ELR (cell line): ENCODE data around the gene GRIK2.

ENCODE experiments used
- DNase-seq: peaks from one replicate; pipeline ENCODE4 v3.0.0-alpha.2; 2015; ENCODE audit warnings: low read depth

GRIK2 gene

DNA sequence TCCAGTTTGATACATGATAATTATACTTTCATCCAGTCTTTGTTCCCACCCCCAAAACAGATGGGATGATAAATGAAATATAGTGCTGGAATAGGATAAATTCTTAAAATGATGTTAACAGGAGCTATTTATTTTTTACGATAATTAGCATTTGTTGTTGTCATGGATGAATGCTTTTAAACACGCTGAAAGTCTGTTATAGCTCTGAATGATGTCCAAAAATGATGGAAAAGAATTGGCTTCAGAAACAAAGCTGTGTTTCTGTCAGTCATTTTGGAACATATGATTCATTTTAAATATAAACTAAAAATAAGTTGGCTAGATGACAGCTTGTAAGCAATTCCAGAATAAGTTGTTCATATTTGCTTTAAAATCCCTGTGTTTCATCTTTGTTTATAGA is 237.4 kb downstream of the GRIK2 start:
- DNase-seq: no peak

DNA sequence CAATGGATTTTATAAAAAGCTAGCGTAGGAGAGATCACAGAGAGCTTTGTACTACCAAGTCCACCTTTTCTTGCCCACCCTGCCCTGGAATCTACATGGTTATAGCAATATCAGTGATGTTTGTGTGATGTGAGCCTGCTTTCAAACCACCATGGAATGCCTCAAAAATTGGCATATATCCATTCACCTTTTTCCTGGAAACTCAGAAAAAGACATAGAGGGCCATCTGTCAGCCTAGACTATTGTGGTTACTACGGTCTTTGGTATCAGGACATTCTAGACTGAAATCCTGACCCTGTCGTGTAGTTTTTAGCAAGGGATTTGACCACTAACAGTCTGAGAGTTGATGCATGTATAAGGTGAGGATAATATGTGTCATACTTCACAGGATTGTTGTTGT is 239.6 kb downstream of the GRIK2 start:
- DNase-seq: no peak

DNA sequence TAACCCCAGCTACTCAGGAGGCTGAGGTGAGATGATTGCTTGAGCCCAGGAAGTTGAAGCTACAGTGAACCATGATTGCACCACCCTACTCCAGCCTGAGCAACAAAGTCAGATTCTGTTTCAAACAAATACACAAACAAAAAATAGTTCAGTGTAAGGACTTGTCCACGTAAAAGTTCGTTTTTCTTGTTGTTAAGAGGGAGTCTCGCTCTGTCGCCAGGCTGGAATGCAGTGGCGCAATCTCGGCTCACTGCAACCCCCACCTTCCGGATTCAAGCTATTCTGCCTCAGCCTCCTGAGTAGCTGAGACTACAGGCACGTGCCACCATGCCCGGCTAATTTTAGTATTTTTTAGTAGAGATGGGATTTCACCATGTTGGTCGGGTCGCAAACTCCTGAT is 245.4 kb downstream of the GRIK2 start:
- DNase-seq: peak; percentile 3

DNA sequence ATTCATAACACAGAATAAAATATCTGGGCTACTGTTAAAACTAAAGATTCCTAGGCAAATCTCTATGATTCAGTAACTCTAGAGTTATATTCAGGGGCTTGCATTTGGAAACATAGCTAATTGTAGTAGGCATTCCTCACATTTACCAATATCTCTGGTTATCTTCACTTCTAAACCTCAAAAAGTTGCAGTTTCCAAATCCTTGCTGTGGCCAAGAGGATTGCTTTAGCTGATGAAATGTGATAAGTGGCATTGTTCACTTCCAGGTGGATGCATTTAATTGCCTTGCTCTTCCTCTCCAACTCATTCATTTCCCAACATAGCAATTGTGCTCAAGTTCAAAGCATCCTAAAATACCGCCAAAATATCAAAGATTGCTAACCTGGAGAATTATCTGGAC is 246.6 kb downstream of the GRIK2 start:
- DNase-seq: no peak

DNA sequence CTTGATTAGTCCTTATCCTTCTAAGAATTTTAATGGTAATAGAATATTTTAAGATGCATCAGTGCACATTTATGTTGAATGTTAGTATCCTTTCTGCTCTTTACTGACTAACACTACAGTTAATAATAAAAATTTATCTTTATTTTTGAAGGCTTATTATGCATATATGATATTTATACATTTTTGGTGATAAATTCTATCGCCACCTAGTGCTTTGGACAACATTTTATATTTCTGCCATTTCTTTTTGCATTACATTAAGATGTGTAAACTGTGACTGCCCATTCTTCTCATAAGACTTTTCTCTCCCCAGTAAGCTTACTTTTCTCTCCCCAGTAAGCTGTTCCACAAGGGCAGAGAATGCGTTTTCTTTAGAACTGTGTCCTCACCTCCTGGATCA is 252.3 kb downstream of the GRIK2 start:
- DNase-seq: no peak

DNA sequence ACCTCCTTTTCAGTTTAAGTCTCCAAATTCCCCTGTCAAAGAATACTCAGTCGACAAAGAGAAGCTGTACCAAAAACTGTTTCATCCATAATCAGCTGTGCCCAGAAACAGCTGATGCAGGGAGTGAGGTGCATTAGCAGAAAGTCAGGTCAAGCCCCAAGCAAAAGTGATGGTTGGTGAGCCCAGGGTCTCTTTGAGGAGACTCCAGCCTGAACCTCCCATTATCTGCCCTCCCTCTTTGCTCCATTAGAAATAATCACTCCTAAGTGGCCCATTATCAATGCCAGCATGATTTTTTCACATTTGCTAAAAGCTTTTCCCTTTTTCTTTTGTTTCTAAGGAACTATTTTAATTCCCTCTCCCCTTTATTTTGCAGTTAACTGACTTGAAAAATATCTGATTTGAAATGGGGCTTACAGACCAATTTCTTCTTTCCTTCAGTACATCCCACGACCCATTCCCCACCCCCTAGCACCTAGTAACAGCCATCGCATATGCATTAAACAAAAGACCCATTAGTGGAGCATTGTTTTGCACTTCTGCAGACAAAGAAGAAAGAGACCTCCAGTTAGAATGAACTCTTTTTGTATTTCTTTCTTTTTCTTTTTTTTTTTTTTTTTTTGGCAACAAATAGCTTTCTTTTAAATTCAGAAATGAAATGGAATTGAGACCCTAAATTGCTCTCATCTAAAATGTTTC is 257.0 kb downstream of the GRIK2 start:
- DNase-seq: no peak

DNA sequence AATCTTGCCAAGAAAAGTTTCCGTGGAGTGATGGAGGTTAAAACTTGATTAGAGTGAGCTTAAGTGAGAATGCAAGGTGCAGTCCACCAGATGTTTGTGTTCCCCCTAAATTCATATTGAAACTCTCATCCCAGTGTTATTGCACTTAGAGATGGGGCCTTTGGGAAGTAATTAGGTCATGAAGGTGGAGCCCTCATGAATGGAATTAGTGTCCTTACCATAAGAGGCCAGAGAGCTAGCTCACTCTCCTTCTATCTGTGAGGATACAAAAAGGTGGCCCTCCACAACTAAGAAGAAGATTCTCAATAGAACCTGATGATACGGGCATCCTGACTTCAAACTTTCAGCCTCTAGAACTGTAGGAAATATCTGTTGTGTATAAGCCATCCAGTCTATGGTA is 258.6 kb downstream of the GRIK2 start:
- DNase-seq: no peak

GRCh38 chr6:101655109-101655508 is 261.6 kb downstream of the GRIK2 start:
- no peak for DNase-seq

- no peak for DNase-seq
These were observed 268.8 kb downstream of the GRIK2 start for GRCh38 chr6:101662111-101662897.

- DNase-seq: no peak
These were observed 269.6 kb downstream of the GRIK2 start for GRCh38 chr6:101663100-101663499.

DNA sequence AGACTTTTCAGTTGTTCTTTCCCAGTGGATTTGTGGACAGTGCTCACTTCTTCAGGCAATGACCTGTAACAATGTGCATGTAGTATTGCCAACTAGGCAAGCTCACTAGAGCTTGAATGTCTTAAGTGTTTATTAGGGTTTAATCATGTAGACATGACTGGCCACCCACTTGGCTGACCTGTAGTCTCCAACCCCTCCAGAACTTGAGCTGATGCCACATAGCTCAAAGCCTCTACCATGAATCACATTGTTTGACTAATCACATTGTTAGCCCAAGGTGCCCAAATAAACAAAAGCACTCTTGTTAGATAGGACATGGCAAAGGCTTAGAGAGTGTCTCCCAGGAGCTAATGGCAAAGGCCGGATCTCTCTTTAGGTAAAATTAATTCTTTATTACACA is 272.7 kb downstream of the GRIK2 start:
- peak; percentile 73 for DNase-seq

DNA sequence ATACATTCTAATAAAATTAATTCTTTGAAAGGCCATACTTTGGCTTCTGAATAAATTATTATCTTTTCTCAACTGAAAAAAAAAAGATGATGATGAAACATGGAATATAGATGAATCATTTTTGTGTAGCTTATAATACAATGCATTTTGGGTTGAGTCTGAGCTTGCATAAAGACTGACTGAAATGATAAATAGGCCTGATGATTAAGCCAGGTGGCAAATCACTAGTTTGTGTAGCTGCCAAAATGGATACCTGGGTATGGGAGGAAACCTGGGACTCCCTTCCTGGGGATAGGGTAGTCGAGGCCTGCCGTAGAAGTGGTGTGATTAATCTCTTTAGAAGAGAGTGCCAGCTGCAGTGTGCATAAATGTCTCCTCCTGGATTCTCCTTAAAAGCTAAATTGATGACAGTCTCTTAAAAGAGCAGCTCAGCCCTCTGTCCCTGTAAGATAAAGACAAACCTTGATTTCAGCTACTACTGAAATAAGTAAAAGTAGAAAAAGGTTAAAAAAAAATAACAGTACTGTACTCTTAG is 275.1 kb downstream of the GRIK2 start:
- no peak for DNase-seq

DNA sequence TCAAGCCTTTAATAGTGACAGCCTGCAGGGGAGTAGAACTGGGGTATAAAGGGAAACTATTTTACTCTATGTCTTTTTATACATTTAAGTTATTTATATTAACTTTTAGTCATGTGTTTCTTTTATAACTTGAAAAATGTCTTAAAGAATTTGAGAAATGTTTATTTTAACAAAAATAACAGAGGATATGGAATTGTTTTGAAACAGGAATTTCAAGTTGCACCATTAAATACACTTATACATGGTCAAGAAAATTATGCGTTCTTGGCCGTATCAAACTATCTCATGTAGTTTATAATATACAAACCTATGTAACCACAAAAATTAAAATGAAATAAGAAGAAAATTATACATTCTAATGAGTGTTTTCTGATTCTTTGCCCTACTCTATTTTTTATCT is 282.7 kb downstream of the GRIK2 start:
- no peak for DNase-seq

GRCh38 chr6:101682937-101683336 is 289.4 kb downstream of the GRIK2 start:
- no peak for DNase-seq

DNA sequence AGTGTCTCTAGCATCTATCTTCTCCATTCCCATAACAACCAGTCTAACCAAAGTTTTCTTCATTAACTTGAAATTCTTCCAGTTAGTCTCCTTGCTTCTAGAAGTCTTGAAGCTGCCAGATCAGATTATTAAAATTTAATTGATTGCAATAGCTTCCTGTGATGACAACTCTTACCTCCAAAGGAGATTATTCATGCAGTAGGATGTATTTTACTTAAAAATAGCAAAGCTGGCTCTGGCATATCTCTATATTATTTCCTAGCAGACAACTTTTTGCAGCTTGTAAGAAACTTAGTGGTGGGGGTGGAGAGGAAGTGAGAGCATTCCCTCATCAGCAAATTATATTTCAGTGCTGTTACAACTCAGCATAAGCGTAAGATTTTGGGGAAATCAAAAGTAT is 290.4 kb downstream of the GRIK2 start:
- no peak for DNase-seq

DNA sequence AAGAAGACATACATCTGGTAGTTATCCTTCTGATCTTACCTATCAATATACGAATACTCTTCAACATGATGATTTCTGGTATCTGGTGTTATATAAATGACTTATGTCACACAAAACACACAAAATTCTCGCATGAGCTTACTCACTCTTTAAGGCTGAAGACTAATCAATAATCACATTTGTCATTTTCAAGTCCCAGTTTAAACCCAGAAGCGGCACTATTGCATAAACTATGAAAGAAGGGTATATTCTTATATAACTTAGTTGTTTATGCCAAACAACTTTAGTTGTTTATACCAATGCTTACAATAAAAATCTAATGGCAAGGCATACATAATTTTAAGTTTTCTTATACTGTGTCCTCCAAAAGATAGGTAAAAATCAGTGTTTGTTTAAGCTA is 293.1 kb downstream of the GRIK2 start:
- DNase-seq: no peak

GRCh38 chr6:101689156-101689555 is 295.6 kb downstream of the GRIK2 start:
- DNase-seq: no peak

GRCh38 chr6:101689695-101690094 is 296.2 kb downstream of the GRIK2 start:
- no peak for DNase-seq

DNA sequence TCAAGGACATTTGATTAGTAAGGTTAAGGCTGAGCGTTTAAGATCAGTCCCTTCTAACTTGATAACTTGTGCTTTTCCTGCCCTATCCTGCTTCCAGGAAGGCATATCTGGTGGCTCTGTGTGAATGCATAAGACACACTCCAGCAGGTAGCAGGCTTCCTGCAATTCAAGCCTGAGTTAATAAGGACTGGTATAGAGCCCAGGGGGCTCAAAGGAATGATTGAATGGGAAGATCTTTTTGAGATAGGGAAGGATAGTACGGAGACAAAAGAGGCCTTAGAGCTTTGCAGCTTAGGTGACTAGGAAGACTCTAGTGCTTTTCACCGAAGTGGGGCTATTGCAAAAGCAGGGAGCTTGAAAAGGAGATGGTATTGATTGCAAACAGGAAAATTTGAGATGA is 307.1 kb downstream of the GRIK2 start:
- DNase-seq: no peak

DNA sequence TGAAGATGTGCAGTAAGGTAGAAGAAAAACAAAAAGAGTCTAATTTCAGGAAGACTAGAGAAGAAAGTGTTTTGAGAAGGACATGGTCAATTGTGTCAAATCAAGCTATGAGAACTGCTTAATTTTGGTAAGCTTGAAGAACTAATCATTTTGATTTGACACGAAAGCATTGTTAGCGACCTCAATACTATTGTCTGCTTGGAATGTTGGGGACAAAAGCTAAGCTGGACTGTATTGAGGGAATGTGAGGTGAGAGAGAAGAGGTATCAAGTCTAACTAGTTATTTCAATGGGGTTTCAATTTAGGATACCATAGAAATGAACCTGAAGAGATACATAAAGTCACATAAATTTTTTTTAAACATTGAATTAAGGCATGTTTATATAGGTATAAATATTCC is 309.8 kb downstream of the GRIK2 start:
- no peak for DNase-seq

DNA sequence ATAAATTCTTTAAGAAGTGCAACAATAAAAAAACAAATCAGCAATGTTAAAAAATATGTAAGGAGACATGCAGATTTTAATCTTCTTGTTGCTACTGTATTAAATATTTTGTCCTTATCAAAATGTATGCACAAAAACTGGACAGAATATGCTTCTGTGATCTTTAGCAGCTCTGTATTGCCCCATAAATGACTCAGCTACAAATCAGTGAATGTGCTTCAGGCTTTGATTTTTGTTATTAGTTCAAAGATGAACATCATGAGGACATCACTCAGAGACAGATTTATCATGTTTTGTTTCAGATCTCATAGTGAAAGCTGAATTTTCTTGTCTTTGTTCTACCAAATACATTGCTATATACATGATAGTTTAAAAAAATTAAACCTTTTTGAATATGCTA is 312.4 kb downstream of the GRIK2 start:
- no peak for DNase-seq

GRCh38 chr6:101706576-101706975 is 313.1 kb downstream of the GRIK2 start:
- no peak for DNase-seq

- DNase-seq: no peak
These were observed 318.0 kb downstream of the GRIK2 start for GRCh38 chr6:101711518-101711917.

GRCh38 chr6:101716387-101716786 is 322.9 kb downstream of the GRIK2 start:
- no peak for DNase-seq
